Measurements from ENCODE around the gene TXNIP.

The TXNIP gene

GRCh38 chr1:145983960-145984830 is 12.2 kb downstream of the TXNIP start:
- no peak for FAIRE-seq
- TF ChIP-seq CTCF (IDR thresholded peaks at IDR 0.05; ENCODE audit: insufficient read depth, missing control alignments): no peak
- DNase-seq (ENCODE audit: insufficient read length, low spot score): no peak

GRCh38 chr1:145983206-145983675 is 13.1 kb downstream of the TXNIP start:
- no peak for TF ChIP-seq CTCF (IDR thresholded peaks at IDR 0.05; ENCODE audit: insufficient read depth, missing control alignments)
- DNase-seq (ENCODE audit: insufficient read length, low spot score) (no peak), FAIRE-seq (no peak)

- FAIRE-seq (no peak), DNase-seq (ENCODE audit: insufficient read length, low spot score) (no peak)
- no peak for TF ChIP-seq CTCF (IDR thresholded peaks at IDR 0.05; ENCODE audit: insufficient read depth, missing control alignments)
These were observed 14.2 kb downstream of the TXNIP start for GRCh38 chr1:145982010-145982723.

- no peak for TF ChIP-seq CTCF (IDR thresholded peaks at IDR 0.05; ENCODE audit: insufficient read depth, missing control alignments)
- FAIRE-seq: no peak
- DNase-seq (ENCODE audit: insufficient read length, low spot score): no peak
These were observed 15.9 kb downstream of the TXNIP start for GRCh38 chr1:145980457-145980994.

GRCh38 chr1:145979746-145980456 is 16.5 kb downstream of the TXNIP start:
- no peak for TF ChIP-seq CTCF (IDR thresholded peaks at IDR 0.05; ENCODE audit: insufficient read depth, missing control alignments)
- DNase-seq (ENCODE audit: insufficient read length, low spot score) (no peak), FAIRE-seq (no peak)

GRCh38 chr1:145978854-145979745 is 17.3 kb downstream of the TXNIP start:
- FAIRE-seq (no peak), DNase-seq (ENCODE audit: insufficient read length, low spot score) (no peak)
- TF ChIP-seq CTCF (IDR thresholded peaks at IDR 0.05; ENCODE audit: insufficient read depth, missing control alignments): no peak
